GM18909 (cell line): ENCODE measurements around the gene TTLL4.

ENCODE experiments used
- ATAC-seq: cut with Tn5 transposase; IDR thresholded peaks from one replicate; pipeline ENCODE4 v1.9.1; 2021; ENCODE audit warnings: mild to moderate bottlenecking; ENCODE audit not compliant: unreplicated experiment, poor library complexity

TTLL4 gene

GRCh38 chr2:218710334-218710686, 325 bp upstream of the TTLL4 start:
- no peak for ATAC-seq

GRCh38 chr2:218711550-218711929, 905 bp downstream of the TTLL4 start:
- no peak for ATAC-seq

DNA sequence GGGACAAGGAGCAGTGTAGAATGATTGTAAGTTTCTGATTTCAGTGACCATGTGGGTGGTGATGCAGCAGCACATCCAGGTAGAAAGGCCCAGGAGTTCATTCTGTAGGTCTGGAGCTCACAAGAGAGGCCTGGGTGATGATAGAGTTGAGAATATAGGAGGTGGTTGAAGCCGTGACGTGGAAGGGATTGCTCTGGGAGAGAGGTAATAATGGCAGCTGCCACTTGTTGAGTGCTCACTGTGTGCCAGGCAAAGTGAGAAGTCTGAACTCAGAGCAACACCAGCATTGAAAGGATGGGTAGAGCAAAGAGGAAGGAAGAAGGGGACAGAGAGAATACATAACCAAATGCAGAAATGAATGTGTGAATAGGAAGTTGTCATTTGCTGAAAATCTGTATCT, 3.3 kb downstream of the TTLL4 start:
- ATAC-seq: no peak

- ATAC-seq: no peak
Observed at GRCh38 chr2:218716070-218716469, 5.4 kb downstream of the TTLL4 start.

- ATAC-seq: no peak
Observed at GRCh38 chr2:218717262-218717661, 6.6 kb downstream of the TTLL4 start.

DNA sequence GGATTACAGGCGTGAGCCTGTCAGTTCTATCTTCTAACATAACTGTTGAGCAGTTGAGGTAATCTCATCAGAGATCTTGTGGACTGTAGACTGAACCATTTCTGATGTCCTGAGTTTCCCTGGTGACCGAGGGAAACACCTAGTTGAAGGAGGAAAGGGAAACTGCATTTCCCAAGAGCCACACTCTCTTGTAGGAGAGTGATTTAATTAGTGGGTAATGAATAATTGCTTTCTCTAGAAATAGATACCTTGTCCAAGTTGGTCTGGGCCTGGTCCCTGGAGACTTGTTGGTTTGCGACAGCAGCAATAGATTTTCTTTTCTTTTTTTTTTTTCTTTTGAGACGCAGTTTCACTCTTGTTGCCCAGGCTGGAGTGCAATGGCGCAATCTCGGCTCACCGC, 7.4 kb downstream of the TTLL4 start:
- ATAC-seq: no peak

GRCh38 chr2:218719457-218719856, 8.8 kb downstream of the TTLL4 start:
- ATAC-seq: no peak

- no peak for ATAC-seq
Observed at GRCh38 chr2:218720048-218721041, 9.7 kb downstream of the TTLL4 start.

DNA sequence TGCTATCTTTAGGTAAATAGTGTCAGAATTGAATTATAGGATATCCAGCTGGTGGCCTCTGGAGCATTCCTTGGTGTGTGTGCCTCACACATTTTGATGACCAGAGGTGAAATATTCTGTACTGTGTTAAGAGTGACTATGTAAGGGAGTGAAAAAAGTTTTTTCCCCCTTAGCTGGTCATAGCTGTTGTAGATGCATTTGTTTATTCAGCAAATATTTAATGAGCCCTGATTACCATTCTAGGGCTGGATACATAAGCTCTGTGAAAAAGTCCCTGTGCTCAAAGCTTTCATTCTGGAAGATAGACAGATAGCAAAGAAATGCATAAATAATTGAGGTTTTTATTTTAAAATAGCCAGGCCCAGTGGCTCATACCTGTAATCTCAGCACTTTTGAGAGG, 10.9 kb downstream of the TTLL4 start:
- no peak for ATAC-seq

GRCh38 chr2:218721934-218722333, 11.3 kb downstream of the TTLL4 start:
- no peak for ATAC-seq

- no peak for ATAC-seq
Observed at GRCh38 chr2:218722419-218722818, 11.8 kb downstream of the TTLL4 start.

GRCh38 chr2:218722876-218723785, 12.5 kb downstream of the TTLL4 start:
- ATAC-seq: no peak

GRCh38 chr2:218726004-218726574, 15.5 kb downstream of the TTLL4 start:
- no peak for ATAC-seq

- ATAC-seq: no peak
Observed at GRCh38 chr2:218727502-218728165, 17.0 kb downstream of the TTLL4 start.

DNA sequence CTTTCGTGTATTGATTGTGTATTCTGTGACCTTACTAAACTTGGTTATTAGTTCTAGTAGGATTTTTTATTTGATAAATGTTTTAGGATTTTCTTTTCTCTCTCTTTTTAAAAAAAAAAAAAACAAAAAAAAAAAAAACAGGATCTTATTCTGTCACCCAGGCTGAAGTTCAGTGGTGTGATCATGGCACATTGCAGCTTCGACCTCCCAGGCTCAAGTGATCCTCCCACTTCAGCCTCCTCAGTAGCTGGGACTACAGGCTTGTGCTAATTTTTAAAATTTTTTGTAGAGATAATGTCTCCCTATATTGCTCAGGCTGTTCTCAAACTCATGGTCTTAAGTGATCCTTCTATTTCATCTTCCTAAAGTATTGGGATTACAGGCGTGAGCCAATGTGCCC, 19.0 kb downstream of the TTLL4 start:
- no peak for ATAC-seq

- no peak for ATAC-seq
Observed at GRCh38 chr2:218732052-218732760, 21.6 kb downstream of the TTLL4 start.

DNA sequence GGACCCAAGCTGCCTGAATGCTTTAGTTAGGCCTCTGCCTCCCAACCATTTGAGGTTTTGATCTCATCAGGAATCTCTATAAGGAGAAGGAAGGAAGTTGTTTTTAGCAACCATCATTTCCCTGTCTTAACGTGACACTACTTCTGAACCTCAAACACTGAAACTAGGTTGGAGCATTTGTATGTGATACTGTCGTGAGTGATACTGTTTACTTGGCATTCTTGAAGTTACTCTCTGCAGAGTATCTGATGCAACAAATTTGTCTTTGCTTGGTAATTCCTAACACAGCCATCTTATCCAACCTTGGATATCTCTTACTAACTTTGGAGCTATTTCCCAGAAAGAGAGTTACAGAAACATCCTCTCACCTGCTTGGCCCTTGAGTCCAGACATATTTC, 22.1 kb downstream of the TTLL4 start:
- ATAC-seq: no peak

GRCh38 chr2:218733171-218734021, 22.8 kb downstream of the TTLL4 start:
- no peak for ATAC-seq
